K562 (cell line): ENCODE measurements around the gene RTL10. TPM values are rescaled to one million over a fixed set of nuclear protein-coding genes. Genes with fewer than 3 reads are reported as not detected.

ENCODE experiments used
- BCL6 ChIP-seq: fragments of 250-450 bp; sonication (Bioruptor Pico); IDR thresholded peaks from 2 replicates; pipeline ENCODE4 v1.4.0; 2020
- CC2D1A ChIP-seq: fragments of 450-650 bp; IDR thresholded peaks from 2 replicates; pipeline ENCODE4 v1.6.1; 2017; ENCODE audit warnings: mild to moderate bottlenecking
- CEBPG ChIP-seq, 3 experiments: fragments of 200-800 bp in 1 of 3; sonication (Bioruptor generic) in 1 of 3; sonication (generic) in 1 of 3; formaldehyde crosslinking in 1 of 3; IDR thresholded peaks in 2 of 3; conservative IDR thresholded peaks in 1 of 3; 2 replicates each; pipeline versions ENCODE4 v1.6.1 to v1.8.0; 2016 to 2022; ENCODE audit warnings: missing compliant biosample characterization in 2 of 3, missing genetic modification characterization in 2 of 3, mild to moderate bottlenecking in 1 of 3, missing genetic modification reagents in 1 of 3
- CREM ChIP-seq: IDR thresholded peaks from 2 replicates; pipeline ENCODE4 v1.6.1; 2014; ENCODE audit warnings: antibody characterized with exemption, low read depth
- E2F1 ChIP-seq: sonication (generic); formaldehyde crosslinking; IDR thresholded peaks from 2 replicates; pipeline ENCODE4 v1.8.1; 2023; ENCODE audit warnings: mild to moderate bottlenecking, missing genetic modification reagents, moderate library complexity
- ELK1 ChIP-seq: sonication (generic); formaldehyde crosslinking; IDR thresholded peaks from 2 replicates; pipeline ENCODE4 v1.8.1; 2022; ENCODE audit warnings: missing genetic modification reagents
- GATA2 ChIP-seq: sonication (generic); formaldehyde crosslinking; IDR thresholded peaks from 2 replicates; pipeline ENCODE4 v1.4.0; 2020; ENCODE audit warnings: mild to moderate bottlenecking, missing genetic modification reagents
- MEIS2 ChIP-seq: fragments of 450-650 bp; IDR thresholded peaks from 2 replicates; pipeline ENCODE4 v1.6.1; 2014; ENCODE audit warnings: mild to moderate bottlenecking; ENCODE audit not compliant: partially characterized antibody
- SIRT6 ChIP-seq: IDR thresholded peaks from one replicate; pipeline ENCODE4 v1.6.1; 2012; ENCODE audit warnings: low read depth, mild to moderate bottlenecking, control low read depth, inconsistent platforms, low read length, moderate library complexity
- TCF7 ChIP-seq: sonication (generic); IDR thresholded peaks from 2 replicates; pipeline ENCODE4 v1.6.1; 2016; ENCODE audit warnings: antibody characterized with exemption, borderline replicate concordance
- THRAP3 ChIP-seq: fragments of 450-650 bp; IDR thresholded peaks from 2 replicates; pipeline ENCODE4 v1.6.1; 2016; ENCODE audit warnings: mild to moderate bottlenecking, inconsistent platforms, borderline replicate concordance
- ZNF124 ChIP-seq: sonication (generic); formaldehyde crosslinking; IDR thresholded peaks from 2 replicates; pipeline ENCODE4 v1.8.1; 2022; ENCODE audit warnings: missing genetic modification reagents
- ZNF274 ChIP-seq: IDR thresholded peaks from 2 replicates; pipeline ENCODE4 v1.6.1; 2011; ENCODE audit warnings: low read depth, mild to moderate bottlenecking, low read length, moderate library complexity, borderline replicate concordance
- ZNF717 ChIP-seq: fragments of 250-450 bp; sonication (Bioruptor Pico); IDR thresholded peaks from 2 replicates; pipeline ENCODE4 v1.5.0; 2021
- ZNF785 ChIP-seq: fragments of 250-450 bp; sonication (Bioruptor Pico); IDR thresholded peaks from 2 replicates; pipeline ENCODE4 v1.4.0; 2020; ENCODE audit warnings: mild to moderate bottlenecking
- polyA plus RNA-seq, 8 experiments: library from polyadenylated mRNA; depleted of rRNA in 4 of 8; stranded (reverse) in 5 of 8; unstranded in 3 of 8; fragments of >200 nt; fragmentation: Nextera tagmentation in 2 of 8; fragmentation: Illumina TruSeq in 1 of 8; extraction: Ambion mirVana in 2 of 8; extraction: Trizol in 1 of 8; gene quantifications; 2 replicates each; pipeline versions ENCODE4 v1.2.1 to v1.2.3, GENCODE V29; 2011 to 2014; ENCODE audit warnings: inconsistent platforms in 1 of 8, missing spikeins in 1 of 8
- total RNA-seq, 7 experiments: library from RNA; depleted of rRNA in 6 of 7; stranded (reverse); fragments of >200 nt in 6 of 7; fragmentation: Illumina TruSeq in 2 of 7; extraction: Trizol in 2 of 7; gene quantifications; 2 replicates each; pipeline versions ENCODE4 v1.2.1 to v1.2.3, GENCODE V29; 2011 to 2021; ENCODE audit warnings: low replicate concordance in 1 of 7

Gene RTL10
- total and polyA plus RNA-seq, 9 of the 15 experiments (the other 6 are each of a cell fraction or from before 2014, with no cell fraction given): 19.8 to 75.5 (median 32.5) TPM

- TF ChIP-seq TCF7: peak; percentile 92
- no peak for TF ChIP-seq CEBPG (CRISPR knock-in tag; IDR thresholded peaks at IDR 0.05)
- no peak for TF ChIP-seq CEBPG (tag; conservative IDR thresholded peaks at IDR 0.05 in 1 of 2, IDR thresholded peaks at IDR 0.05 in 1 of 2)
- peak; percentile 99 for TF ChIP-seq MEIS2
- TF ChIP-seq E2F1 (CRISPR knock-in tag): peak; percentile 87
- no peak for TF ChIP-seq GATA2 (CRISPR knock-in tag)
- TF ChIP-seq ZNF274: peak; percentile 61; the same call in 1 of the 2 replicates
- no peak for TF ChIP-seq THRAP3
- 0 out of 2 replicates have a peak, but pooled peaks have one; percentile 18 for TF ChIP-seq ZNF785 (CRISPR knock-in tag)
- peak; percentile 84 for TF ChIP-seq ZNF717 (CRISPR knock-in tag)
- peak; percentile 85 for TF ChIP-seq CREM
- no peak for TF ChIP-seq SIRT6
- no peak for TF ChIP-seq BCL6
- no peak for TF ChIP-seq ELK1
- peak; percentile 70; the same call in 1 of the 2 replicates for TF ChIP-seq CC2D1A
- no peak for TF ChIP-seq ZNF124 (CRISPR knock-in tag)
Measured at GRCh38 chr22:19891317-19892256, 36.9 kb upstream of the RTL10 start (continued).
